Vagina (tissue), 2 donors: Measurements from ENCODE around the gene NAT8L. TPM values are rescaled to one million over a fixed set of nuclear protein-coding genes. Genes with fewer than 3 reads are reported as not detected.
"Not testable (repeated sequence)": the region's sequence is repeated elsewhere in the genome, so short reads cannot be mapped to it uniquely, and the experiment has no call there.

Source experiments
- DNase-seq, 2 donors: peaks; one replicate each; pipeline ENCODE4 v3.0.0-alpha.2; 2017; ENCODE audit errors: extremely low spot score in 2 of 2
- H3K27ac ChIP-seq: fragments of 200-600 bp; sonication (generic); one replicate; pipeline ENCODE4 v1.5.1; 2019
- H3K27me3 ChIP-seq: fragments of 200-600 bp; sonication (generic); one replicate; pipeline ENCODE4 v1.5.1; 2019
- H3K36me3 ChIP-seq, 2 donors: fragments of 200-600 bp; sonication (generic); one replicate each; pipeline ENCODE4 v1.5.1; 2017 to 2019
- H3K4me1 ChIP-seq: fragments of 200-600 bp; sonication (generic); one replicate; pipeline ENCODE4 v1.5.1; 2019
- H3K4me3 ChIP-seq, 2 donors: fragments of 200-600 bp; sonication (generic); 1 replicate in 1 of 2; 2 replicates in 1 of 2; pipeline ENCODE4 v1.5.1; 2016 to 2019
- H3K9me3 ChIP-seq: fragments of 200-600 bp; sonication (generic); one replicate; pipeline ENCODE4 v1.5.1; 2019
- CTCF ChIP-seq, 3 experiments: fragments of 450-650 bp in 2 of 3; fragments of 200-600 bp in 1 of 3; sonication (generic) in 1 of 3; IDR thresholded peaks; one replicate each; pipeline ENCODE4 v1.5.1; 2017 to 2019; ENCODE audit warnings: antibody characterized with exemption in 3 of 3, mild to moderate bottlenecking in 2 of 3, moderate library complexity in 2 of 3
- POLR2A ChIP-seq, 2 donors: fragments of 450-650 bp; IDR thresholded peaks; one replicate each; pipeline ENCODE4 v1.6.1; 2017; ENCODE audit warnings: antibody characterized with exemption in 2 of 2, mild to moderate bottlenecking in 2 of 2, moderate library complexity in 2 of 2
- POLR2AphosphoS5 ChIP-seq, 2 donors: sonication (generic); formaldehyde crosslinking; IDR thresholded peaks; one replicate each; pipeline ENCODE4 v1.9.0; 2017; ENCODE audit warnings: antibody characterized with exemption in 2 of 2, mild to moderate bottlenecking in 2 of 2, low read depth in 1 of 2; ENCODE audit not compliant: insufficient read depth in 1 of 2
- intact Hi-C: fragments of 100-400 bp; cut with DNase I; formaldehyde crosslinking; loops from one replicate; pipeline ENCODE4 v1.15.1; 2023
- total RNA-seq: library from RNA; depleted of rRNA; stranded (reverse); fragments of >200 nt; gene quantifications from one replicate; pipeline ENCODE4 v1.2.3, GENCODE V29; 2016

The NAT8L gene
- total RNA-seq, 1 donor from 2014 or later, result 1.7 TPM

GRCh38 chr4:2024683-2025082 lies 34.4 kb upstream of the NAT8L start:
- intact Hi-C loops, result no loop called here
- Histone ChIP-seq H3K9me3 (no peaks in the 10 kb centered on the region), H3K27me3 (no peaks in the 10 kb centered on the region), H3K36me3 (no peaks in the 10 kb centered on the region), H3K27ac (no peak overlapping the region), H3K4me3 (no peak overlapping the region), H3K4me1 (no peaks in the 10 kb centered on the region)
- DNase-seq, result no peak
- no peak for TF ChIP-seq POLR2AphosphoS5 (IDR thresholded peaks at IDR 0.05; ENCODE audit: insufficient read depth in 1 of 2, low read depth in 1 of 2)

GRCh38 chr4:2025817-2026216 lies 33.3 kb upstream of the NAT8L start:
- intact Hi-C loops, result no loop called here
- Histone ChIP-seq H3K4me3 (no peak overlapping the region), H3K36me3 (no peaks in the 10 kb centered on the region), H3K9me3 (no peaks in the 10 kb centered on the region), H3K4me1 (no peaks in the 10 kb centered on the region), H3K27me3 (no peaks in the 10 kb centered on the region), H3K27ac (no peak overlapping the region)
- TF ChIP-seq CTCF (IDR thresholded peaks at IDR 0.05) (no peak), POLR2A (IDR thresholded peaks at IDR 0.05) (no peak), POLR2AphosphoS5 (IDR thresholded peaks at IDR 0.05; ENCODE audit: insufficient read depth in 1 of 2, low read depth in 1 of 2) (no peak)
- no peak for DNase-seq

GRCh38 chr4:2027120-2027519 lies 32.0 kb upstream of the NAT8L start:
- intact Hi-C loops, H3K9me3 ChIP-seq, H3K27me3 ChIP-seq, H3K27ac ChIP-seq, DNase-seq, H3K4me3 ChIP-seq, H3K4me1 ChIP-seq, H3K36me3 ChIP-seq: not testable (repeated sequence)

GRCh38 chr4:2031161-2031560 lies 28.0 kb upstream of the NAT8L start:
- intact Hi-C loops, H3K36me3 ChIP-seq, H3K4me3 ChIP-seq, H3K4me1 ChIP-seq, H3K27ac ChIP-seq, H3K27me3 ChIP-seq, H3K9me3 ChIP-seq, DNase-seq: not testable (repeated sequence)

- H3K27me3 ChIP-seq, result peaks cover 6% of the 10 kb centered on the region
- TF ChIP-seq CTCF (IDR thresholded peaks at IDR 0.05) (no peak), POLR2A (IDR thresholded peaks at IDR 0.05) (no peak), POLR2AphosphoS5 (IDR thresholded peaks at IDR 0.05; ENCODE audit: insufficient read depth in 1 of 2, low read depth in 1 of 2) (no peak)
- H3K9me3 ChIP-seq, result no peaks in the 10 kb centered on the region
- DNase-seq, result no peak
- peaks cover 13% of the 10 kb centered on the region for H3K4me1 ChIP-seq
- no peaks in the 10 kb centered on the region for H3K36me3 ChIP-seq
- no peak overlapping the region for H3K27ac ChIP-seq
- no peak overlapping the region for H3K4me3 ChIP-seq
- intact Hi-C loops, result no loop called here
Measured at GRCh38 chr4:2036327-2036726, 22.8 kb upstream of the NAT8L start.

GRCh38 chr4:2036866-2037265 lies 22.3 kb upstream of the NAT8L start:
- Histone ChIP-seq H3K27ac (no peak overlapping the region), H3K9me3 (no peaks in the 10 kb centered on the region), H3K36me3 (no peaks in the 10 kb centered on the region), H3K4me1 (peaks cover 18% of the 10 kb centered on the region), H3K4me3 (no peak overlapping the region), H3K27me3 (peaks cover 6% of the 10 kb centered on the region)
- no peak for TF ChIP-seq POLR2A (IDR thresholded peaks at IDR 0.05)
- no peak for TF ChIP-seq POLR2AphosphoS5 (IDR thresholded peaks at IDR 0.05; ENCODE audit: insufficient read depth in 1 of 2, low read depth in 1 of 2)
- TF ChIP-seq CTCF (IDR thresholded peaks at IDR 0.05), result no peak
- intact Hi-C loops, result no loop called here
- no peak for DNase-seq
